GM12872 (cell line): ENCODE data around the gene HAAO.

Experiments
- TF ChIP-seq, protein P1 (sequence below): IDR thresholded peaks from 3 replicates; pipeline ENCODE4 v1.5.1; 2011; ENCODE audit warnings: low read depth, mild to moderate bottlenecking, low read length, moderate library complexity; ENCODE audit not compliant: insufficient read depth

HAAO gene

DNA sequence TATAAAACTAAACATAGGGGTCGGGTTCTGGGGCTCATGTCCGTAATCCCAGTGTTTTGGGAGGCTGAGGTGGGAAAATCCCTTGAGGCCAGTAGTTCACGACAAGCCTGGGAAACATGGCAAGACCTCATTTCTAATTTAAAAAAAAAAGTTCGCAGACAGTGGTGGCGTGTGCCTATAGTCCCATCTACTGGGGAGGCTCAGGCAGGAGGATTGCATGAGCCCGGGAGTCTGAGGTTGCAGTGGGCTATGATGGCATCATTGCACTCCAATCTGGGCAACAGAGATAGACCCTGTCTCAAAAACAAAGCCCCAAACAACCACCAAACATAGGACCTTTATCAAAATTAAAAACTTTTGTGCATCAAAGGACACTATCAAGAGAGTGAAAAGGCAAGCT, 9.8 kb upstream of the HAAO start:
- TF ChIP-seq, protein P1, sequence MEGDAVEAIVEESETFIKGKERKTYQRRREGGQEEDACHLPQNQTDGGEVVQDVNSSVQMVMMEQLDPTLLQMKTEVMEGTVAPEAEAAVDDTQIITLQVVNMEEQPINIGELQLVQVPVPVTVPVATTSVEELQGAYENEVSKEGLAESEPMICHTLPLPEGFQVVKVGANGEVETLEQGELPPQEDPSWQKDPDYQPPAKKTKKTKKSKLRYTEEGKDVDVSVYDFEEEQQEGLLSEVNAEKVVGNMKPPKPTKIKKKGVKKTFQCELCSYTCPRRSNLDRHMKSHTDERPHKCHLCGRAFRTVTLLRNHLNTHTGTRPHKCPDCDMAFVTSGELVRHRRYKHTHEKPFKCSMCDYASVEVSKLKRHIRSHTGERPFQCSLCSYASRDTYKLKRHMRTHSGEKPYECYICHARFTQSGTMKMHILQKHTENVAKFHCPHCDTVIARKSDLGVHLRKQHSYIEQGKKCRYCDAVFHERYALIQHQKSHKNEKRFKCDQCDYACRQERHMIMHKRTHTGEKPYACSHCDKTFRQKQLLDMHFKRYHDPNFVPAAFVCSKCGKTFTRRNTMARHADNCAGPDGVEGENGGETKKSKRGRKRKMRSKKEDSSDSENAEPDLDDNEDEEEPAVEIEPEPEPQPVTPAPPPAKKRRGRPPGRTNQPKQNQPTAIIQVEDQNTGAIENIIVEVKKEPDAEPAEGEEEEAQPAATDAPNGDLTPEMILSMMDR, result no peak

DNA sequence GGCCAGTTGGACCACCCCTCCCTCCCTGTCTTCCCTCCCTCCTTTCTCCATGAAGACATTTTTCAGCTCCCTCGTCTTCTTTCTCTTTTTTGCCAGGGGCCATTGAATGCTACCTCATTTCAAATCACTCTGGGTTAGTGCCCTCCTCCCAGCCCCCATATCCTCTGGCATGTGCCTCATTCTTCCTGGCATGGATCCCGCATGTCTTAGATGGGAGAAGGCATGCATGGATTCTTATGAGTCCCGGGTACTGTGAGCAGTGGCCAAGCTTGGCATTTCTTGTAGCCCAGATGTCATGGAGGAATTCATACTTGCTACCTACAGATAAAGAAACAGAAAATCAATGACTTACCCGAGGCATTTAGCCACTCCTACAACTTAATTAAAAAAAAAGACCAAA, 9.0 kb upstream of the HAAO start:
- TF ChIP-seq, protein P1, result no peak

DNA sequence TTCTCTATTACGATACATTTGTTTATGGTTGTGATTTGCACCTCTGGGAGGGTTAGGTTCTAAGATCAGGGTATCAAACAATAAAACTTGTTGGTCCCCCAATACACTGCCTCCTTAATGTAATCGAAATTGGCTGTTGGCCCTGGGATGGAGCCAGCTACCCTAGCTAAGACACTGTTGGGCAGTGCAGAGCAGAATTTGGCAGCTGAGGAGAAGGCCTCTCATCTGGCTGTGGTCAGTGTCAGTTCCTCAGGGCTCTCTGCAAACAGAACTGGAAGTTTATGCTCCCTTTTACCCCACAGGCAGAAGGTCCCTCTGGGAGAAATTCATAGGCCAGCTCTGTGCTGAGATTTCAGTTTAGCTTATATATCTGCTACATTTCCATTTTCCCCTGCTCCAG, 8.6 kb upstream of the HAAO start:
- TF ChIP-seq, protein P1, result no peak

DNA sequence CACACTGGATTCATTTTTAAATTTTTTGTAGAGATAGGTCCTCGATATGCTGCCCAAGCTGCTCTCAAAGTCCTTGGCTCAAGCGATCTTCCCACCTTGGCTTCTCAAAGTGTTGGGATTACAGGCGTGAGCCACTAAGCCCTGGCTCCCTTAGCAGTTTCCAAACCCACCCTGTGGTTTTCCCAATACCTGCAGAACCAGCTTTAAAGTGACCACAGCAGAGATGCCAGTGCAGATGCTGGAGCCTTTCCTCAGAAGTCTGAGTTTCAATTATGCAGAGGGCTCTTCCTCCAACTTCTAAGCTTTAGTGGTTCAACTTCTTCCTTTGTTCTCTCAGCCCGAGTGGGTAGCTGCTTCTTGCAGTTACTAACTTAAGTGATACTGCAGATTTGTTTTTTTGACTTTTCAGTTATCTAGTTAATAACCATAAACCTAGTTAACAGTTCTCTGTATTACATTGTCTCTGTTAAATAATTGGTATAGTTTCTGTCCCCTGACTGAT, 8.1 kb upstream of the HAAO start:
- TF ChIP-seq, protein P1, result no peak

DNA sequence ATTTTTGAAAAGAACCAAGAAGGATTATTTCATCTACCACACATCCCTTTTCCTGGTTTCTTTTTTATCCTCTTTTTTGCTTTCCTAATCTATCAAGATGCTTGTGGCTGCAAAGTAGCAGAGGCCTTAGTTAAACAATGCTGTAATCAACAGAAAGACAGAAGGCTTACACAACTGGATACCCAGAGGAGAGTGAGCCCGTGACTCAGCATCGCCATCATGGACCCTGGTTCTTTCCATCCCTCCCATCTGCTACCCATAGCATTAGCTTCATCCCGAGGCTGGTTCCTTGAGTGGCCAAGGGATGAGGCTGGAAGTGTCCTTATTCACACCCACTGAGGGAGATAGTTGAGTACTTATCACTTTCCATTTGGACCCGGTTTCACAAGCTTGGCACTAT, 7.5 kb upstream of the HAAO start:
- TF ChIP-seq, protein P1, result no peak

DNA sequence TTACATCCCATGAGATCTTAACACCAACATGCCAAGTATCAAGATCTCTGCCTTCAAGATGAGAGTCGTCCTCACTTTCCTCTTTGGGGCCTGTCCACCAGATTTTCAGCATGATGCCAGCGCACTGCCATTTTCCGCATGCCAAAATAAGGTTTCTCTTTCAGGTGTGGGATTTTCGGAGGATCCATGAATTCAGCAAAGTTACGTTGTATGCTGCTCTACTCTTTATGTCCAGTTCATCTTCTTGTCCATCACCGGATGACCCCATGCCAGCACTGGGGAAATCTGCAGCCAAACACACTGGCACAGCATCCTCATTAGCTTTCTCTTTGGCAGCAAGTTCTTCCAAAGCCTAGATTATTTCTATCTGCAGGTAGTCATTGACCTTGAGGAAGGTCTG, 4.9 kb upstream of the HAAO start:
- TF ChIP-seq, protein P1, result no peak

DNA sequence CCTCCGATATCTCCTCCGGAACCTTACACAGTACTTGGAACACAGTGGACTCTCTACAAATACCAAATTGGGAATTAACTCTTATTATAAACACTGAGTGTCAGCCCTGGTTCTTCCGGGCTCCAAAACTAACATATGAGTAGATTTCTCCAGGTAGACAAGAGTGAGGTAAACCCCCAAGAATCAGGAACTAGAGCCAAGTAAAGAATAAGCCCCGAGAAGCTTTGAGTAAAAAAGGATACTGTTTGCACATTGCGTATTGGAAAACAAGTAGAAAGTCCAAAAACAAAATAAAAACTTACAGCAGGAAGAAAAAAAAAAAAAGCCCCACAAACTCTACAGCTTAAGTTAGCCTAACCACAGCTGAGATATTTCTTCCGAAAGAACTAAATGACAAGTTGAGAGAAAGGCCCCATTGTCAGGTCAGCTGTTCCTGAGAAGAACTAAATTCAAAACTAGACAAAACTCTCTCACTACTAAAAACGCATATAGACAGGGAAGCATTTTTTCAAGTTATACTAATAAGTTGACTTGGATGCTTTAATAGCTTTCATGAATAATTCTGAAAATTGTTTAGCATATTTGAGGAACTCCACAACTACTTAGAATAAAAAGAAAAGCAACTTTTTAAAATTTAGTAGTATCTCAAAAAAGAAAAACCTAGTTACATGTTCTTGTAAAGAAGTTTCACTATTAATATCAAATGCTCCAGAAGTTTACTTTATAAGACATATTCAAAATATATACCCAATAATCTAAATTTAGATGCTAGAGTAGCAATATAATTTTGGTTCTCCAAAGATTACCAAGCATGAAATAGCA, 4.3 kb upstream of the HAAO start:
- TF ChIP-seq, protein P1, result no peak
